HG03095 (cell line): ENCODE results near the gene ADD1.

Source experiments
- ATAC-seq: cut with Tn5 transposase; IDR thresholded peaks from one replicate; pipeline ENCODE4 v1.9.1; 2021; ENCODE audit warnings: moderate library complexity; ENCODE audit not compliant: unreplicated experiment

Gene ADD1

GRCh38 chr4:2843263-2843940 is at the start of gene ADD1:
Gene ADD1 (plus strand): TSS chr4:2843844. CDS start chr4:2875916, 32,072 bp downstream.
- ATAC-seq, result peak; percentile 80

GRCh38 chr4:2794486-2795299 is 49.0 kb upstream of the ADD1 start:
- no peak for ATAC-seq

GRCh38 chr4:2795300-2795892 is 48.2 kb upstream of the ADD1 start:
- no peak for ATAC-seq

- no peak for ATAC-seq
Measured at GRCh38 chr4:2795893-2796848, 47.5 kb upstream of the ADD1 start.

GRCh38 chr4:2796849-2797544 is 46.6 kb upstream of the ADD1 start:
- no peak for ATAC-seq

GRCh38 chr4:2797545-2798305 is 45.9 kb upstream of the ADD1 start:
- no peak for ATAC-seq

- peak; percentile 50 for ATAC-seq
Measured at GRCh38 chr4:2798399-2799223, 45.0 kb upstream of the ADD1 start.

GRCh38 chr4:2799224-2799911 is 44.3 kb upstream of the ADD1 start:
- ATAC-seq, result no peak

- no peak for ATAC-seq
Measured at GRCh38 chr4:2799971-2800690, 43.5 kb upstream of the ADD1 start.

- peak; percentile 52 for ATAC-seq
Measured at GRCh38 chr4:2800691-2801596, 42.7 kb upstream of the ADD1 start.

- ATAC-seq, result no peak
Measured at GRCh38 chr4:2802618-2803531, 40.8 kb upstream of the ADD1 start.

- ATAC-seq, result no peak
Measured at GRCh38 chr4:2803624-2804448, 39.8 kb upstream of the ADD1 start.

- no peak for ATAC-seq
Measured at GRCh38 chr4:2804449-2804972, 39.1 kb upstream of the ADD1 start.

GRCh38 chr4:2804973-2805501 is 38.6 kb upstream of the ADD1 start:
- no peak for ATAC-seq
